ENCODE measurements around the gene MYH3.

Gene MYH3

DNA sequence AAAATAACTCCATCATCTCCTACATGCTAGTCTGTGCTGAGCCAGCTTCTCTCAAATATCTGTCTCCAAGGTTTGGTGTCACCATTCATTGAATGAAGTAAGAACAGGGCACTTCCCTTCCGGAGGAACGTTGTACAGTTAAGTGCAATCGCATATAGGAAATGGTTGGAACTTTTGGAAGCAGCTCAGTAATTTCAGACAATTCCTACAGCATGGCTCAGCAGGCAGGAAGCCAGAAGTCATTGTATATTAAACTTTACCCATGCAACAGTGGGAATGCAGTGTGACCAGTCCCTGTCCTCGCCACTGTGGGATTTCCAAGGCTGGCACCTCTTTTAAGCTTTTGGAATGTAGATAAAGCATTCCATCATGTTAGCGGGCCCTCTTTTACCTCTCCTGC lies 56.5 kb downstream of the MYH3 start:
- Histone ChIP-seq H3K4ac (ENCODE audit: low read depth in 1 of 2, low read length in 2 of 2) (no peak overlapping the region), H3K18ac (ENCODE audit: low read depth in 1 of 2, low read length in 2 of 2) (no peak overlapping the region), H4K91ac (ENCODE audit: low read length) (no peak overlapping the region), H3K79me1 (replicated peaks; ENCODE audit: low read length, poor library complexity, severe bottlenecking) (no peaks in the 10 kb centered on the region), H3K27ac (ENCODE audit: low read length, poor library complexity, severe bottlenecking) (no peak overlapping the region), H3K36me3 (ENCODE audit: control insufficient read depth in 1 of 2, insufficient read depth in 2 of 2, low read depth in 1 of 2, low read length in 2 of 2) (no peaks in the 10 kb centered on the region), H3K14ac (ENCODE audit: low read length in 2 of 2) (no peak overlapping the region), H3K4me2 (ENCODE audit: low read length, poor library complexity, severe bottlenecking) (no peak overlapping the region), H2BK15ac (ENCODE audit: low read depth, poor library complexity, severe bottlenecking) (no peak overlapping the region), H2BK120ac (ENCODE audit: low read depth, low read length) (no peak overlapping the region), H4K8ac (ENCODE audit: low read length) (no peak overlapping the region), H3K4me3 (ENCODE audit: insufficient read depth in 1 of 2, low read depth in 1 of 2, low read length in 2 of 2) (no peak overlapping the region), H3K9ac (ENCODE audit: low read length) (no peak overlapping the region), H2AFZ (ENCODE audit: low read depth, low read length) (no peak overlapping the region), H3K4me1 (ENCODE audit: control insufficient read depth, insufficient read depth, low read depth, low read length) (no peaks in the 10 kb centered on the region), H2BK5ac (ENCODE audit: low read depth, low read length, poor library complexity, severe bottlenecking) (no peak overlapping the region), H2BK12ac (ENCODE audit: low read length in 2 of 2) (no peak overlapping the region), H3K23ac (ENCODE audit: low read length in 2 of 2) (no peak overlapping the region), H2AK5ac (ENCODE audit: low read length, severe bottlenecking) (no peak overlapping the region), H3K27me3 (ENCODE audit: control insufficient read depth in 1 of 2, insufficient read depth in 1 of 2, low read length in 2 of 2) (peaks cover 0 to 9% of the 10 kb centered on the region in 2 experiments), H3K9me3 (ENCODE audit: control insufficient read depth, low read length) (no peaks in the 10 kb centered on the region)
- no peak for DNase-seq
- 37% methylated on average over 5 of the region's 5 CpGs for WGBS

DNA sequence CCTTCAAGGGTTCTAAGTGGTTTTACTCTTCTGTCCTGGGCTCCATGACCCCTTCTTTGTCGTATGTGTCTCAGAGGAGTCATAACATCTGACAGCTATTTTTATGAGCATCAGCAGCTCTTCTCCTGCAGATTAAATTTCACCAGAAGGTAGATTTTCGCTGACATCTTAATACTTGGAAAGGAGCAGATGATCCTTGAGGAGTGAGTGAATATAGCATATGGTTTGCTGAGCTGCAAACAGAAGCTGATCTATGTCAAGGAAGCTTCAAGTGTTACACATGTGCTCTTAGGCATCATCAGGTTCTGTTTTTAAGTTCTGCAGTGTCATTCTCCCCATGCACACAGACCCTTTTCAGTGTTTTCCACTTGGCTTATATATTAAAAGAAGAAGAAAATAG lies 58.5 kb downstream of the MYH3 start:
- no peaks in the 10 kb centered on the region for H3K36me3 ChIP-seq (ENCODE audit: control insufficient read depth in 1 of 2, insufficient read depth in 2 of 2, low read depth in 1 of 2, low read length in 2 of 2)
- H3K4ac ChIP-seq (ENCODE audit: low read depth in 1 of 2, low read length in 2 of 2) = no peak overlapping the region
- no peaks in the 10 kb centered on the region for H3K4me1 ChIP-seq (ENCODE audit: control insufficient read depth, insufficient read depth, low read depth, low read length)
- H2AK5ac ChIP-seq (ENCODE audit: low read length, severe bottlenecking) = no peak overlapping the region
- DNase-seq = no peak
- no peak overlapping the region for H3K23ac ChIP-seq (ENCODE audit: low read length in 2 of 2)
- no peak overlapping the region for H3K9ac ChIP-seq (ENCODE audit: low read length)
- H2BK15ac ChIP-seq (ENCODE audit: low read depth, poor library complexity, severe bottlenecking) = no peak overlapping the region
- no peak overlapping the region for H3K14ac ChIP-seq (ENCODE audit: low read length in 2 of 2)
- no peak overlapping the region for H4K91ac ChIP-seq (ENCODE audit: low read length)
- H2AFZ ChIP-seq (ENCODE audit: low read depth, low read length) = no peak overlapping the region
- H2BK12ac ChIP-seq (ENCODE audit: low read length in 2 of 2) = no peak overlapping the region
- H2BK120ac ChIP-seq (ENCODE audit: low read depth, low read length) = no peak overlapping the region
- no peak overlapping the region for H2BK5ac ChIP-seq (ENCODE audit: low read depth, low read length, poor library complexity, severe bottlenecking)
- WGBS = 70% methylated on average over 2 of the region's 2 CpGs
- H3K4me2 ChIP-seq (ENCODE audit: low read length, poor library complexity, severe bottlenecking) = no peak overlapping the region
- H3K9me3 ChIP-seq (ENCODE audit: control insufficient read depth, low read length) = no peaks in the 10 kb centered on the region
- no peaks in the 10 kb centered on the region for H3K79me1 ChIP-seq (replicated peaks; ENCODE audit: low read length, poor library complexity, severe bottlenecking)
- H3K27me3 ChIP-seq (ENCODE audit: control insufficient read depth in 1 of 2, insufficient read depth in 1 of 2, low read length in 2 of 2) = peaks cover 0 to 9% of the 10 kb centered on the region in 2 experiments
- no peak overlapping the region for H3K27ac ChIP-seq (ENCODE audit: low read length, poor library complexity, severe bottlenecking)
- H4K8ac ChIP-seq (ENCODE audit: low read length) = no peak overlapping the region
- no peak overlapping the region for H3K18ac ChIP-seq (ENCODE audit: low read depth in 1 of 2, low read length in 2 of 2)
- H3K4me3 ChIP-seq (ENCODE audit: insufficient read depth in 1 of 2, low read depth in 1 of 2, low read length in 2 of 2) = no peak overlapping the region

DNA sequence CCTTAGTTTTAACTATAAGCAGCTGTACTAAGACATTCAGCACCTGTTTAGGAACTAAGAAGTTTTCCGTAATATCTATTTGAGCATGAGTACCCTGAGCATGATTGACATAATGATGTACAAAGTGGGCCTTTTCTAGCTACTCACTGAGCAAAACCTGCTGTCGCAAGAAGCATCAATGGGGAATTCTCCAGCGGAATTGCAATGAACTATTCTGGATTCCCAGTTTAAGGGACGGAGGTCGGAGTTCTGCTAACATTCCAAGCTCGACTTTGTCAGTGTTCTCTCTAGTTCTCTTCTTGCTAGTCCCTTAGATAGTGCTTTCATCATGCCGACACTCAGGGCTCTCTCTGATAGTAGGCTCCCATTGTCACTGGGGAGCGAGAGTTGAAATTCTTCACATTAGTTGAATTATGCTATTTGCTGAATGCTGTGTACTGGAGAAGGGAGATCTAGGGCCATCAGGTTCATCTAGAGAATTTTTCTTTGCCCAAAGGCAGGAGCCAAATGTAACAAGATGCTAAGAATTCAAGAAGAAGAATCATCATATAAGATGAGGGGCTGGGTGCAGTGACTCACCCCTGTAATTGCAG lies 67.5 kb downstream of the MYH3 start:
- Histone ChIP-seq H3K36me3 (ENCODE audit: control insufficient read depth in 1 of 2, insufficient read depth in 2 of 2, low read depth in 1 of 2, low read length in 2 of 2) (no peaks in the 10 kb centered on the region), H3K79me1 (replicated peaks; ENCODE audit: low read length, poor library complexity, severe bottlenecking) (no peaks in the 10 kb centered on the region), H3K9ac (ENCODE audit: low read length) (no peak overlapping the region), H2BK12ac (ENCODE audit: low read length in 2 of 2) (no peak overlapping the region), H3K23ac (ENCODE audit: low read length in 2 of 2) (no peak overlapping the region), H2AFZ (ENCODE audit: low read depth, low read length) (no peak overlapping the region), H3K4me1 (ENCODE audit: control insufficient read depth, insufficient read depth, low read depth, low read length) (no peaks in the 10 kb centered on the region), H3K14ac (ENCODE audit: low read length in 2 of 2) (no peak overlapping the region), H2AK5ac (ENCODE audit: low read length, severe bottlenecking) (no peak overlapping the region), H4K91ac (ENCODE audit: low read length) (no peak overlapping the region), H3K4ac (ENCODE audit: low read depth in 1 of 2, low read length in 2 of 2) (no peak overlapping the region), H3K4me3 (ENCODE audit: insufficient read depth in 1 of 2, low read depth in 1 of 2, low read length in 2 of 2) (no peak overlapping the region), H3K18ac (ENCODE audit: low read depth in 1 of 2, low read length in 2 of 2) (no peak overlapping the region), H4K8ac (ENCODE audit: low read length) (no peak overlapping the region), H2BK120ac (ENCODE audit: low read depth, low read length) (no peak overlapping the region), H3K27me3 (ENCODE audit: control insufficient read depth in 1 of 2, insufficient read depth in 1 of 2, low read length in 2 of 2) (peaks cover 0 to 8% of the 10 kb centered on the region in 2 experiments), H3K4me2 (ENCODE audit: low read length, poor library complexity, severe bottlenecking) (no peak overlapping the region), H2BK15ac (ENCODE audit: low read depth, poor library complexity, severe bottlenecking) (no peak overlapping the region), H3K9me3 (ENCODE audit: control insufficient read depth, low read length) (no peaks in the 10 kb centered on the region), H2BK5ac (ENCODE audit: low read depth, low read length, poor library complexity, severe bottlenecking) (no peak overlapping the region), H3K27ac (ENCODE audit: low read length, poor library complexity, severe bottlenecking) (no peak overlapping the region)
- DNase-seq = no peak
- WGBS = 92% methylated on average over 8 of the region's 8 CpGs

DNA sequence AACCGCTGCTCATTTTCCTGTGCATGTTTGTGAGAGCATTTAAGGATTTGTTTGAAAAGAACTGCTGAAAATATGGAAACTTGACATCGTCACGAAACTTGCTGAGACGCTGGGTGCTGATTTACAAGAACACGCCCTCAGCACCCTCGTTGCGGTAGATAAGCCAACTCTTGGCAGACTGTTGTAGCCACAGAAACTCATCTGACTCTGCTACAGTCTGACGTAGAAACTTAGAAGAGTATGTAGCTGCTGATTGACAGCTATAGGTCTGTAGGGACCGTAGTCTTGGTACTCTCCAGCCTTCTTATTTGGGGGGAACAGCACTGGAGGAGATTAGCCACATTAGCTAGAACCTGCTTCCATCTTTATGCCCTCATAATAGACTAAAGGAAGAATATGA lies 71.6 kb downstream of the MYH3 start:
- H3K23ac ChIP-seq (ENCODE audit: low read length in 2 of 2) = no peak overlapping the region
- H2BK5ac ChIP-seq (ENCODE audit: low read depth, low read length, poor library complexity, severe bottlenecking) = no peak overlapping the region
- H3K4ac ChIP-seq (ENCODE audit: low read depth in 1 of 2, low read length in 2 of 2) = no peak overlapping the region
- no peak overlapping the region for H2BK15ac ChIP-seq (ENCODE audit: low read depth, poor library complexity, severe bottlenecking)
- no peak overlapping the region for H3K4me3 ChIP-seq (ENCODE audit: insufficient read depth in 1 of 2, low read depth in 1 of 2, low read length in 2 of 2)
- 92% methylated on average over 8 of the region's 9 CpGs for WGBS
- no peak overlapping the region for H3K9ac ChIP-seq (ENCODE audit: low read length)
- H2BK12ac ChIP-seq (ENCODE audit: low read length in 2 of 2) = no peak overlapping the region
- no peak overlapping the region for H2AK5ac ChIP-seq (ENCODE audit: low read length, severe bottlenecking)
- DNase-seq = no peak
- H3K14ac ChIP-seq (ENCODE audit: low read length in 2 of 2) = no peak overlapping the region
- H3K9me3 ChIP-seq (ENCODE audit: control insufficient read depth, low read length) = no peaks in the 10 kb centered on the region
- no peaks in the 10 kb centered on the region for H3K36me3 ChIP-seq (ENCODE audit: control insufficient read depth in 1 of 2, insufficient read depth in 2 of 2, low read depth in 1 of 2, low read length in 2 of 2)
- no peak overlapping the region for H4K91ac ChIP-seq (ENCODE audit: low read length)
- no peak overlapping the region for H3K27ac ChIP-seq (ENCODE audit: low read length, poor library complexity, severe bottlenecking)
- H4K8ac ChIP-seq (ENCODE audit: low read length) = no peak overlapping the region
- no peak overlapping the region for H2BK120ac ChIP-seq (ENCODE audit: low read depth, low read length)
- peaks cover 0 to 9% of the 10 kb centered on the region in 2 experiments for H3K27me3 ChIP-seq (ENCODE audit: control insufficient read depth in 1 of 2, insufficient read depth in 1 of 2, low read length in 2 of 2)
- H2AFZ ChIP-seq (ENCODE audit: low read depth, low read length) = no peak overlapping the region
- no peaks in the 10 kb centered on the region for H3K4me1 ChIP-seq (ENCODE audit: control insufficient read depth, insufficient read depth, low read depth, low read length)
- H3K4me2 ChIP-seq (ENCODE audit: low read length, poor library complexity, severe bottlenecking) = no peak overlapping the region
- no peak overlapping the region for H3K18ac ChIP-seq (ENCODE audit: low read depth in 1 of 2, low read length in 2 of 2)
- H3K79me1 ChIP-seq (replicated peaks; ENCODE audit: low read length, poor library complexity, severe bottlenecking) = no peaks in the 10 kb centered on the region

Measured in mesenchymal stem cell (in vitro differentiated cells and primary cell).